Body of pancreas (tissue), 4 donors: Measurements from ENCODE around the gene NHLRC2. TPM values are rescaled to one million over a fixed set of nuclear protein-coding genes. Genes with fewer than 3 reads are reported as not detected.
"Not testable (repeated sequence)": the region's sequence is repeated elsewhere in the genome, so short reads cannot be mapped to it uniquely, and the experiment has no call there.

ENCODE experiments used
- ATAC-seq: fragments of 150-250 bp; one replicate; pipeline ENCODE4 v1.9.1; 2016
- DNase-seq, 4 donors: peaks; one replicate each; pipeline ENCODE4 v3.0.0-alpha.2; 2019
- H3K27ac ChIP-seq, 4 donors: fragments of 200-600 bp; sonication (generic); 1 replicate in 3 of 4; 2 replicates in 1 of 4; pipeline versions ENCODE4 v1.5.1 to v1.6.1; 2016 to 2019; ENCODE audit warnings: mild to moderate bottlenecking in 1 of 4, mixed read lengths in 1 of 4, moderate library complexity in 1 of 4
- H3K27me3 ChIP-seq, 2 donors: fragments of 200-600 bp; sonication (generic); one replicate each; pipeline ENCODE4 v1.6.0; 2016; ENCODE audit warnings: mild to moderate bottlenecking in 1 of 2
- H3K36me3 ChIP-seq, 2 donors: fragments of 200-600 bp; sonication (generic); replicated peaks in 1 of 2; 2 replicates each; pipeline ENCODE4 v1.5.1; 2016; ENCODE audit warnings: low read depth in 2 of 2; ENCODE audit not compliant: insufficient read depth in 1 of 2
- H3K4me1 ChIP-seq: fragments of 200-600 bp; sonication (generic); one replicate; pipeline ENCODE4 v1.6.0; 2016
- H3K4me3 ChIP-seq, 2 donors: fragments of 200-600 bp; sonication (generic); 1 replicate in 1 of 2; 2 replicates in 1 of 2; pipeline ENCODE4 v1.5.1; 2016 to 2019
- H3K9me3 ChIP-seq, 3 donors: fragments of 200-600 bp; sonication (generic); 1 replicate in 2 of 3; 2 replicates in 1 of 3; pipeline ENCODE4 v1.5.1; 2016
- POLR2A ChIP-seq, 3 donors: fragments of 450-650 bp; IDR thresholded peaks; one replicate each; pipeline ENCODE4 v1.6.1; 2016; ENCODE audit warnings: antibody characterized with exemption in 3 of 3, mild to moderate bottlenecking in 2 of 3
- WGBS, 2 donors: methylation state at CpG; one replicate each; pipeline ENCODE4 v1.1.5; 2017; 5-methylcytosine and 5-hydroxymethylcytosine counted together
- intact Hi-C: fragments of 100-400 bp; cut with DNase I; formaldehyde crosslinking; loops from one replicate; pipeline ENCODE4 v1.15.1; 2023
- total RNA-seq, 2 donors: library from RNA; depleted of rRNA; stranded (reverse); fragments of >200 nt; gene quantifications; one replicate each; pipeline ENCODE4 v1.1.0, GENCODE V29; 2016
- TF ChIP-seq, protein P1 (sequence below), 7 experiments: fragments of 450-650 bp in 4 of 7; fragments of 200-600 bp in 3 of 7; sonication (generic) in 3 of 7; IDR thresholded peaks; one replicate each; pipeline ENCODE4 v1.5.1; 2016 to 2019; ENCODE audit warnings: antibody characterized with exemption in 7 of 7

The NHLRC2 gene
- total RNA-seq, 2 donors from 2014 or later: 17.9 to 50.4 TPM

DNA sequence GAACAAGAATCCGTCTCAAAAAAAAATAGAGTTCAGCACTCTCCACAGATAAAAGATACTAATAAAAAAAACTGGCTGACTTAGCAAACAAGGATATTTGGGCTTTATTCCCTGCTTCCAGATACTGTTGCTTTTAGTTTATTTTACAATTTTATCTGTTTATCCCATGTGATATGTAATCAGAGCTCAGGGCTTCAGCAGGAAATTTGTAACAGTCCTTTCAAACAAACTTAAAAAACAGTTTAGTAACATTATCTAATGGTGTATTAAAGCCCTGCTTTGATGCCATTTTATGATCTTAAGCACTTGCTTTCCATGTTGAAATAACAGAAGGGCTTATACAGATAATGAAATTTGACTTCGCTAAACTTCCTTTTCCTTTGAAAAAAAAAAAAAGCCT, 28.7 kb upstream of the NHLRC2 start:
- intact Hi-C loops: no loop called here
- ATAC-seq: no peak
- WGBS, 2 donors: 55 to 74% methylated on average over 2 of the region's 2 CpGs

DNA sequence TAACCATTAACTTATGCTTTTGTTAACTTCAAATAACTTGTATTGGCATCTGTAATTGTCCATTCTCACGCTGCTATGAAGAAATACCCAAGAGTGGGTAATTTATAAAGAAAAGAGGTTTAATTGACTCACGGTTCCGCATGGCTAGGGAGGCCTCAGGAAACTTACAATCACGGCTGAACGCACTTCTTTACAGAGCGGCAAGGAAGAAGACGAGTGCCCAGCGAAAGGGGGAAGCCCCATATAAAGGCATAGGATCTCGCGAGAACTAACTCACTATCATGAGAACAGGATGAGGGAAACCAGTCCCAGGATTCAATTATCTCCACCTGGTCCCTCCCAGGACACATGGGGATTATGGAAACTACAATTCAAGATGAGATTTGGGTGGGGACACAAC, 25.9 kb upstream of the NHLRC2 start:
- H3K4me3 ChIP-seq, H3K27ac ChIP-seq, H3K36me3 ChIP-seq, ATAC-seq, H3K27me3 ChIP-seq, intact Hi-C loops, H3K4me1 ChIP-seq, DNase-seq, H3K9me3 ChIP-seq: not testable (repeated sequence)
- 94 to 95% methylated on average over 10 of the region's 10 CpGs for WGBS, 2 donors

More for the DNA sequence above, 28.7 kb upstream of the NHLRC2 start:
- no peak for DNase-seq
- Histone ChIP-seq H3K27ac (no peak overlapping the region), H3K4me3 (no peak overlapping the region), H3K9me3 (no peaks in the 10 kb centered on the region), H3K36me3 (no peaks in the 10 kb centered on the region), H3K27me3 (no peaks in the 10 kb centered on the region), H3K4me1 (no peaks in the 10 kb centered on the region)
- TF ChIP-seq, protein P1, sequence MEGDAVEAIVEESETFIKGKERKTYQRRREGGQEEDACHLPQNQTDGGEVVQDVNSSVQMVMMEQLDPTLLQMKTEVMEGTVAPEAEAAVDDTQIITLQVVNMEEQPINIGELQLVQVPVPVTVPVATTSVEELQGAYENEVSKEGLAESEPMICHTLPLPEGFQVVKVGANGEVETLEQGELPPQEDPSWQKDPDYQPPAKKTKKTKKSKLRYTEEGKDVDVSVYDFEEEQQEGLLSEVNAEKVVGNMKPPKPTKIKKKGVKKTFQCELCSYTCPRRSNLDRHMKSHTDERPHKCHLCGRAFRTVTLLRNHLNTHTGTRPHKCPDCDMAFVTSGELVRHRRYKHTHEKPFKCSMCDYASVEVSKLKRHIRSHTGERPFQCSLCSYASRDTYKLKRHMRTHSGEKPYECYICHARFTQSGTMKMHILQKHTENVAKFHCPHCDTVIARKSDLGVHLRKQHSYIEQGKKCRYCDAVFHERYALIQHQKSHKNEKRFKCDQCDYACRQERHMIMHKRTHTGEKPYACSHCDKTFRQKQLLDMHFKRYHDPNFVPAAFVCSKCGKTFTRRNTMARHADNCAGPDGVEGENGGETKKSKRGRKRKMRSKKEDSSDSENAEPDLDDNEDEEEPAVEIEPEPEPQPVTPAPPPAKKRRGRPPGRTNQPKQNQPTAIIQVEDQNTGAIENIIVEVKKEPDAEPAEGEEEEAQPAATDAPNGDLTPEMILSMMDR (IDR thresholded peaks at IDR 0.05): no peak
- no peak for TF ChIP-seq POLR2A (IDR thresholded peaks at IDR 0.05)

DNA sequence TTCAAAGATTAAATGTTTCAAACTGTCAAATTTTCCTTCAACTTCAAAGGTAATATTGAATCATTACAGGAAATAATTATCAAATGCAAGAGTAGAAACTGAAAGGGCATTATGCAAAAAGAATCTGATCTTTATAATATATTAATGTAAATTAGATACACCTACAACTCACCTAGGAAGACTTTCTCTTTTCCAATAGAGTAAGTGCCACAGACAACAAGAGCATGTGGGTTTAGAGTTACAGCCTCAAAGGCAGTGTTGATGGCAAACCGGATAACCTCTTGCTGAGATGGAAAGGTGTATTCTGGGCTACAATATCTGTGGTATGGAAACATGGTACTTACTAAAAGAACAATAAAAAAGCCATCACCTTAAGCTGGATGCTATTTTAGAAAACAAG, 12.3 kb upstream of the NHLRC2 start:
- H3K4me3 ChIP-seq: no peak overlapping the region
- no peaks in the 10 kb centered on the region for H3K4me1 ChIP-seq
- intact Hi-C loops: no loop called here
- DNase-seq (no peak), ATAC-seq (no peak)
- no peaks in the 10 kb centered on the region for H3K9me3 ChIP-seq
- H3K36me3 ChIP-seq: peaks cover 0 to 7% of the 10 kb centered on the region in 2 donors
- H3K27me3 ChIP-seq: no peaks in the 10 kb centered on the region
- no peak overlapping the region for H3K27ac ChIP-seq
- 33 to 42% methylated on average over 1 of the region's 1 CpG for WGBS, 2 donors
- TF ChIP-seq, protein P1 (IDR thresholded peaks at IDR 0.05): no peak
- TF ChIP-seq POLR2A (IDR thresholded peaks at IDR 0.05): no peak

DNA sequence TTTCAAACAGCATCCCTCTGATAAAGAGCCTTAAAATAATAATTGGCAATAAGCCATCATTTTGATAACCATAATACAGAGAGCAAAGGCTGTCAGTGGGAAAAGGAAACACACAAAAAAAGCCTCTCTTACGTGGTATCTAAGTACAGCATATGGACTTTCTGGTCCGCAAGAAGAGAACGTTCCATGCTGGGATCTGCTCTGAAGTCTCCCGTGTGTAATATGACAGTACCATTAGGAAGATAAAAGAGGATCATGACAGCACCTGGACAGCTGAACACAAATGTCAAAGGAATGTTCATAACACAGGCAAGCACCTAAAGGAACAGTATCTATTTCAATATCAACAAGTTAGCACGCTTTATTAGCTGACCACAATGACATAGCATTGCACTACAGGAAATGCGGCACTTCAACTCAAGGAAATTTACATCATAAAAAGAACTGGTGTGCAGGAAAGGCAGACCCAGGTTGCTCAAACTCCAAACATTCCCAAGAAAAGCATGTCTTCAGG, 10.4 kb upstream of the NHLRC2 start:
- Histone ChIP-seq H3K27ac (no peak overlapping the region), H3K4me1 (no peaks in the 10 kb centered on the region), H3K9me3 (no peaks in the 10 kb centered on the region), H3K36me3 (peaks cover 0 to 7% of the 10 kb centered on the region in 2 donors), H3K27me3 (no peaks in the 10 kb centered on the region), H3K4me3 (no peak overlapping the region)
- intact Hi-C loops: no loop called here
- DNase-seq (no peak), ATAC-seq (no peak)
- WGBS, 2 donors: 67 to 77% methylated on average over 6 of the region's 6 CpGs
- TF ChIP-seq POLR2A (IDR thresholded peaks at IDR 0.05): no peak
- TF ChIP-seq, protein P1 (IDR thresholded peaks at IDR 0.05): no peak

DNA sequence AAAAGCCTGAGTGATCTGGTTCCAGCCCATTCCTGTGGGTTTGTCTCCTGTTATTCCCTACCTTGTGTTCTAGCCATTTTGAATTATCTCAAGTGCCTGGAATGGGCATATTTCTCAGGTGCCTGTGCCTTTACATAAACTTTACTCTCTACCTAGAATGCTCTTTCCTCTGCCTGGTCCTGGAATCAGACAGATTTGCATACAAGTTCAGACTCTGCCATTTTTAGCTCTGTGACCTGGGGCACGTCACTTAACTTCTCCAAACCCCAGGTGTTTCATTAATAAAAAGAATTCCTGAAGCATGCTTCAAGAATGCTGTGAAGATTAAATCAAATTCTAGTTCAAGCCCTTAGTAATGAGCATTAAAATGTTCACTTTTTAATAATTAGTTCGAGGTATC, 8.4 kb upstream of the NHLRC2 start:
- Histone ChIP-seq H3K9me3 (no peaks in the 10 kb centered on the region), H3K4me1 (peaks cover 9% of the 10 kb centered on the region), H3K36me3 (peaks cover 0 to 7% of the 10 kb centered on the region in 2 donors), H3K4me3 (no peak overlapping the region), H3K27me3 (no peaks in the 10 kb centered on the region), H3K27ac (no peak overlapping the region)
- DNase-seq (no peak), ATAC-seq (no peak)
- no peak for TF ChIP-seq POLR2A (IDR thresholded peaks at IDR 0.05)
- TF ChIP-seq, protein P1 (IDR thresholded peaks at IDR 0.05): no peak
- WGBS, 2 donors: 97 to 98% methylated on average over 2 of the region's 2 CpGs
- intact Hi-C loops: no loop called here
